Breast epithelium (tissue), 3 donors: ENCODE data around the gene FNDC3B.

Experiments used
- POLR2A ChIP-seq: fragments of 450-650 bp; IDR thresholded peaks from one replicate; pipeline ENCODE4 v1.6.1; 2016; ENCODE audit warnings: antibody characterized with exemption, mild to moderate bottlenecking, moderate library complexity
- POLR2AphosphoS5 ChIP-seq, 3 donors: sonication (generic); formaldehyde crosslinking; IDR thresholded peaks; one replicate each; pipeline ENCODE4 v1.6.1; 2017; ENCODE audit warnings: antibody characterized with exemption in 3 of 3
- TF ChIP-seq, protein P1 (sequence below), 3 donors: fragments of 450-650 bp; IDR thresholded peaks; one replicate each; pipeline ENCODE4 v1.5.1; 2016 to 2017; ENCODE audit warnings: antibody characterized with exemption in 3 of 3, mild to moderate bottlenecking in 3 of 3, moderate library complexity in 3 of 3

DNA sequence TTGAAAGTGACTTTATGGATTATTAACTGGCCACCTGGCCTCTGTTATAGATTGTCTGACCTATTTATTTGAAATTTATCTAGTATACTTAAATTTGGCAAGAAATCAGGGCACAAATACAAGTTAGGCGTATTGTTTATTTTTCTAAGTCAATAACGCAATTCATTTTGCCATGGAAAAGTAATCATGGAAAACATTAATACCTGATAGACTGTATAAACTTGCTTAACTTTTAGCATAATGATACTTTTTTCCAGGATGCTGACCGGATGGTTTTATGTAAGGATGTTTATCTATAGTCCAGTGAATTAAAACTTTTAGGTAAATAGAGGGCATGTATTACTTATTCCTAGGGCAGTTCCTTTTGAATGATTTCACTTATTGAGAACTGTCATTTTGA, 20.2 kb downstream of the FNDC3B start:
- TF ChIP-seq, protein P1, sequence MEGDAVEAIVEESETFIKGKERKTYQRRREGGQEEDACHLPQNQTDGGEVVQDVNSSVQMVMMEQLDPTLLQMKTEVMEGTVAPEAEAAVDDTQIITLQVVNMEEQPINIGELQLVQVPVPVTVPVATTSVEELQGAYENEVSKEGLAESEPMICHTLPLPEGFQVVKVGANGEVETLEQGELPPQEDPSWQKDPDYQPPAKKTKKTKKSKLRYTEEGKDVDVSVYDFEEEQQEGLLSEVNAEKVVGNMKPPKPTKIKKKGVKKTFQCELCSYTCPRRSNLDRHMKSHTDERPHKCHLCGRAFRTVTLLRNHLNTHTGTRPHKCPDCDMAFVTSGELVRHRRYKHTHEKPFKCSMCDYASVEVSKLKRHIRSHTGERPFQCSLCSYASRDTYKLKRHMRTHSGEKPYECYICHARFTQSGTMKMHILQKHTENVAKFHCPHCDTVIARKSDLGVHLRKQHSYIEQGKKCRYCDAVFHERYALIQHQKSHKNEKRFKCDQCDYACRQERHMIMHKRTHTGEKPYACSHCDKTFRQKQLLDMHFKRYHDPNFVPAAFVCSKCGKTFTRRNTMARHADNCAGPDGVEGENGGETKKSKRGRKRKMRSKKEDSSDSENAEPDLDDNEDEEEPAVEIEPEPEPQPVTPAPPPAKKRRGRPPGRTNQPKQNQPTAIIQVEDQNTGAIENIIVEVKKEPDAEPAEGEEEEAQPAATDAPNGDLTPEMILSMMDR (IDR thresholded peaks at IDR 0.05), result no peak
- TF ChIP-seq POLR2A (no peak), POLR2AphosphoS5 (IDR thresholded peaks at IDR 0.05) (no peak)
